Transverse colon (tissue), 4 donors: ENCODE results near the gene SCGB1A1. TPM values are rescaled to one million over a fixed set of nuclear protein-coding genes. Genes with fewer than 3 reads are reported as not detected.

Experiments
- DNase-seq: peaks from one replicate; pipeline ENCODE4 v3.0.0-alpha.2; 2019
- H3K27ac ChIP-seq, 4 donors: fragments of 200-600 bp; sonication (generic); 2 replicates each; pipeline ENCODE4 v1.5.1; 2016 to 2018; ENCODE audit warnings: inconsistent platforms in 4 of 4
- H3K27me3 ChIP-seq: fragments of 200-600 bp; sonication (generic); 2 replicates; pipeline ENCODE4 v1.5.1; 2017; ENCODE audit warnings: inconsistent platforms
- H3K36me3 ChIP-seq, 4 donors: fragments of 200-600 bp; sonication (generic); 2 replicates each; pipeline ENCODE4 v1.5.1; 2017 to 2019; ENCODE audit warnings: inconsistent platforms in 4 of 4
- H3K4me1 ChIP-seq, 4 donors: fragments of 200-600 bp; sonication (generic); 2 replicates each; pipeline ENCODE4 v1.5.1; 2017 to 2020; ENCODE audit warnings: inconsistent platforms in 4 of 4
- H3K4me3 ChIP-seq, 4 donors: fragments of 200-600 bp; sonication (generic); 1 replicate in 1 of 4; 2 replicates in 3 of 4; pipeline versions ENCODE4 v1.5.1 to v1.6.1; 2017 to 2019; ENCODE audit warnings: inconsistent platforms in 4 of 4
- H3K9me3 ChIP-seq, 2 donors: fragments of 200-600 bp; sonication (generic); 2 replicates each; pipeline ENCODE4 v1.5.1; 2017 to 2019; ENCODE audit warnings: inconsistent platforms in 2 of 2
- CTCF ChIP-seq, 5 experiments: fragments of 200-600 bp in 3 of 5; fragments of 450-650 bp in 2 of 5; sonication (generic) in 3 of 5; IDR thresholded peaks; 1 replicate in 2 of 5; 2 replicates in 3 of 5; pipeline ENCODE4 v1.5.1; 2016 to 2017; ENCODE audit warnings: antibody characterized with exemption in 5 of 5, inconsistent platforms in 3 of 5, mild to moderate bottlenecking in 2 of 5, moderate library complexity in 1 of 5
- EP300 ChIP-seq: sonication (generic); formaldehyde crosslinking; IDR thresholded peaks from one replicate; pipeline ENCODE4 v1.6.1; 2017; ENCODE audit warnings: antibody characterized with exemption, low read depth
- POLR2A ChIP-seq: fragments of 450-650 bp; IDR thresholded peaks from one replicate; pipeline ENCODE4 v1.6.1; 2016; ENCODE audit warnings: antibody characterized with exemption, mild to moderate bottlenecking, moderate library complexity
- POLR2AphosphoS5 ChIP-seq, 3 donors: sonication (generic); formaldehyde crosslinking; IDR thresholded peaks; one replicate each; pipeline ENCODE4 v1.6.1; 2016; ENCODE audit warnings: antibody characterized with exemption in 3 of 3
- WGBS, 2 donors: methylation state at CpG; one replicate each; pipeline ENCODE4 v1.1.5; 2018; ENCODE audit warnings: low coverage in 1 of 2; 5-methylcytosine and 5-hydroxymethylcytosine counted together
- in situ Hi-C, 4 donors: fragments of 200-750 bp; cut with MboI; loops; one replicate each; pipeline versions ENCODE4 v1.15.0 to v1.15.1; 2017; ENCODE audit warnings: low sequenced_read_pairs in 3 of 4, low pct_ligation_motif_present in 1 of 4, low pct_unique_long_range_greater_than_20kb in 1 of 4
- intact Hi-C: fragments of 100-400 bp; cut with DNase I; formaldehyde crosslinking; loops from one replicate; pipeline ENCODE4 v1.15.1; 2023; ENCODE audit warnings: low total_unique reads
- total RNA-seq, 4 donors: library from RNA; depleted of rRNA; stranded (reverse); fragments of >200 nt; gene quantifications; one replicate each; pipeline ENCODE4 v1.1.0, GENCODE V29; 2016

Gene SCGB1A1
- total RNA-seq, 4 donors from 2014 or later = not detected

DNA sequence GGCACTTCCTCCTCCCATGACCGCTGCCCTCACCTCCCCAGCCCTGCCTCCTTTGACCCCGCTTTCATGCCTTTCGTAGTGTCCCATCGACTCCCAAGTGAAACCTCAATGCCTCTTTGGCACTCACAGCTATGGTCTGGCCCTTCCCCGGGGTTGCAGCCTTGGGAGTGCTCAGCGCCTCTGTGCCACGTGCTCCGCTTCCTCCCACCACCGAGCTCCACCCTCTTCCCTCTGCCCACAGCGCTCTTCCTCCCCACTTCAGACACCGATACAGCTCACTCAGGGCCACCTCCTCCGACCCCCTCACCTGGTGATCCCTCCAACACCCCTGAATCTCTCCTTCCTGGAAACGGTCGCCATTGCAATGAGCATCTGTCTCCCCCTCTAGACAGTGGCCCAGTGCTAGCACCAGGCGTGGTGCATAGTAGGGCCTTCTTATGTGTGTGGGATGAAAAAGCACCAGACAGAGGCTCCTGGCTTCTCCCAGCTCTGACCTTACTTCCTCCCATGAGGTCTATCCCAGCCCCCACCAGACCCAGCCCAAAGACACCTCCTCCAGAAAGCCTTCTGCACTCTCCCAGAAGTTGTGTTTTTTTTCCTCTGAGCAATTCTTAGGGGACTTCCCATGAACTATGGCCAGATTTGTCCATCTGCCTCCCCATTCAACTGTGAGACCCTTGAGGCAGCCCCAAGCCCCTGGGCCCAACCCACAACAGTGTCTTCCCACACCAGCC, 16.4 kb upstream of the SCGB1A1 start:
- TF ChIP-seq POLR2AphosphoS5 (IDR thresholded peaks at IDR 0.05) (no peak), EP300 (no peak), CTCF (IDR thresholded peaks at IDR 0.05) (no peak), POLR2A (no peak)
- Histone ChIP-seq H3K36me3 (no peaks in the 10 kb centered on the region), H3K27me3 (no peaks in the 10 kb centered on the region), H3K27ac (peak overlapping the region; percentile 79 to 91 (median 84)), H3K4me1 (peaks cover 50 to 56% (median 50%) of the 10 kb centered on the region in 4 donors), H3K9me3 (no peaks in the 10 kb centered on the region), H3K4me3 (no peak overlapping the region)
- intact Hi-C loops (no loop called here), in situ Hi-C loops (loop anchor here in 1 of 4 donors (25.0 kb wide), 1 partner anchor 285 kb away; the partner anchor contains the start of genes LRRN4CL and UBXN1)
- WGBS, 2 donors = 60% methylated on average over 15 of the region's 15 CpGs; no CpG with 5 or more reads in 1 of the 2 donors
- peak; percentile 49 for DNase-seq

- H3K27me3 ChIP-seq = no peaks in the 10 kb centered on the region
- H3K9me3 ChIP-seq = no peaks in the 10 kb centered on the region
- WGBS, 2 donors = 72 to 85% methylated on average over 8 to 12 of the region's 12 CpGs
- H3K36me3 ChIP-seq = no peaks in the 10 kb centered on the region
- intact Hi-C loops = no loop called here
- TF ChIP-seq POLR2A (no peak), POLR2AphosphoS5 (IDR thresholded peaks at IDR 0.05) (no peak), CTCF (IDR thresholded peaks at IDR 0.05) (no peak), EP300 (no peak)
- no peak for DNase-seq
- peaks cover 45 to 51% (median 46%) of the 10 kb centered on the region in 4 donors for H3K4me1 ChIP-seq
- H3K4me3 ChIP-seq = no peak overlapping the region
- peak overlapping the region; percentile 79 to 91 (median 84) for H3K27ac ChIP-seq
- in situ Hi-C loops = loop anchor here in 1 of 4 donors (25.0 kb wide), 1 partner anchor 284 kb away; the partner anchor contains the start of genes LRRN4CL and UBXN1
Measured at GRCh38 chr11:62402960-62403730, 15.7 kb upstream of the SCGB1A1 start.

GRCh38 chr11:62404435-62404834, 14.4 kb upstream of the SCGB1A1 start:
- peaks cover 33 to 39% (median 36%) of the 10 kb centered on the region in 4 donors for H3K4me1 ChIP-seq
- TF ChIP-seq POLR2AphosphoS5 (IDR thresholded peaks at IDR 0.05) (no peak), POLR2A (no peak), CTCF (IDR thresholded peaks at IDR 0.05) (no peak), EP300 (no peak)
- H3K27me3 ChIP-seq = no peaks in the 10 kb centered on the region
- in situ Hi-C loops = loop anchor here in 1 of 4 donors (25.0 kb wide), 1 partner anchor 283 kb away; the partner anchor contains the start of genes LRRN4CL and UBXN1
- no peak for DNase-seq
- H3K4me3 ChIP-seq = no peak overlapping the region
- intact Hi-C loops = no loop called here
- no peak overlapping the region for H3K27ac ChIP-seq
- no peaks in the 10 kb centered on the region for H3K36me3 ChIP-seq
- H3K9me3 ChIP-seq = no peaks in the 10 kb centered on the region
- WGBS, 2 donors = 94% methylated on average over 6 of the region's 6 CpGs; no CpG with 5 or more reads in 1 of the 2 donors

GRCh38 chr11:62404901-62405300, 13.9 kb upstream of the SCGB1A1 start:
- intact Hi-C loops (no loop called here), in situ Hi-C loops (loop anchor here in 1 of 4 donors (25.0 kb wide), 1 partner anchor 282 kb away; the partner anchor contains the start of genes LRRN4CL and UBXN1)
- Histone ChIP-seq H3K4me1 (peaks cover 28 to 34% (median 31%) of the 10 kb centered on the region in 4 donors), H3K4me3 (no peak overlapping the region), H3K27me3 (no peaks in the 10 kb centered on the region), H3K27ac (no peak overlapping the region), H3K9me3 (no peaks in the 10 kb centered on the region), H3K36me3 (no peaks in the 10 kb centered on the region)
- DNase-seq = no peak
- TF ChIP-seq CTCF (IDR thresholded peaks at IDR 0.05) (no peak), POLR2AphosphoS5 (IDR thresholded peaks at IDR 0.05) (no peak), POLR2A (no peak), EP300 (no peak)
- WGBS, 2 donors = 56 to 73% methylated on average over 5 of the region's 5 CpGs
